ENCODE data around the gene VEPH1. TPM values are rescaled to one million over a fixed set of nuclear protein-coding genes. Genes with fewer than 3 reads are reported as not detected.

VEPH1 gene
- polyA plus RNA-seq, 1 donor (not counting 4 experiments of a cell fraction or from before 2014, with no cell fraction given), result 0.21 TPM

DNA sequence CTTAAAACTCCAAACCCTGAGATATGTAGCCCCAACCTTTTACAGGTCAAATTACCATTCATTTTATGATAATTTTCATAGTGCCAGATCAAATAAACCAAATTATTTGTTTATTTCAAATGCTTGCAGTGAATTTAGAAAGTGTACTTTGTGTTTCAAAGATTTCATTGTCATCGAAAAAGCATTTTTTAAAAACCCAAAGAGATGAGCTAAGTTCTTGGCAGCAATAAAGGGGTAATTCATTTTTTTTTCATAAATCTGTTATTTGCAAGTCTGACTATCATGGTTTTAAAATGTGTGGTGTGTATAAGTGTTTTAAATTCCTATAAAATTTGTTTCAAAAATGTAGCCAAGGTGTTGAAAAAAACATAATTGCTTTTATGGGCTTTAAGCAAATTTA lies 49.4 kb downstream of the VEPH1 start:
- no peak overlapping the region for H3K9ac ChIP-seq (ENCODE audit: control insufficient read depth, extremely low read depth, insufficient read depth, low read length)
- no peaks in the 10 kb centered on the region for H3K79me2 ChIP-seq (ENCODE audit: control insufficient read depth, insufficient read depth, low read length)
- no peaks in the 10 kb centered on the region for H4K20me1 ChIP-seq (ENCODE audit: control insufficient read depth, extremely low read depth, insufficient read depth, low read length)
- H3K27me3 ChIP-seq (ENCODE audit: control insufficient read depth, extremely low read depth, insufficient read depth, low read length), result no peaks in the 10 kb centered on the region
- no peak overlapping the region for H3K4me2 ChIP-seq (ENCODE audit: control insufficient read depth, extremely low read depth, insufficient read depth, low read depth, low read length)
- no peaks in the 10 kb centered on the region for H3K4me1 ChIP-seq (ENCODE audit: control insufficient read depth, extremely low read depth, insufficient read depth, low read length)
- no peak overlapping the region for H3K27ac ChIP-seq (ENCODE audit: control insufficient read depth, insufficient read depth, low read length)
- H3K9me3 ChIP-seq (ENCODE audit: control insufficient read depth, low read depth, low read length), result no peaks in the 10 kb centered on the region
- FAIRE-seq (no peak), DNase-seq (ENCODE audit: low read depth, low spot score) (no peak)
- no peak overlapping the region for H2AFZ ChIP-seq (ENCODE audit: control insufficient read depth, low read length)
- dilution Hi-C loops (cut with MboI; ENCODE audit: extremely low pct_ligation_motif_present, low sequenced_read_pairs), result no loop called here
- H3K9me1 ChIP-seq (ENCODE audit: control insufficient read depth, extremely low read depth, insufficient read depth, low read length), result no peaks in the 10 kb centered on the region
- H3K4me3 ChIP-seq (ENCODE audit: control insufficient read depth in 2 of 3, extremely low read depth in 1 of 3, insufficient read depth in 2 of 3, low read depth in 1 of 3, low read length in 3 of 3), result no peak overlapping the region
- no peaks in the 10 kb centered on the region for H3K36me3 ChIP-seq (ENCODE audit: control insufficient read depth in 2 of 2, extremely low read depth in 1 of 2, insufficient read depth in 2 of 2, low read length in 2 of 2)
- TF ChIP-seq EZH2 (IDR thresholded peaks at IDR 0.05; ENCODE audit: low read length), result no peak

DNA sequence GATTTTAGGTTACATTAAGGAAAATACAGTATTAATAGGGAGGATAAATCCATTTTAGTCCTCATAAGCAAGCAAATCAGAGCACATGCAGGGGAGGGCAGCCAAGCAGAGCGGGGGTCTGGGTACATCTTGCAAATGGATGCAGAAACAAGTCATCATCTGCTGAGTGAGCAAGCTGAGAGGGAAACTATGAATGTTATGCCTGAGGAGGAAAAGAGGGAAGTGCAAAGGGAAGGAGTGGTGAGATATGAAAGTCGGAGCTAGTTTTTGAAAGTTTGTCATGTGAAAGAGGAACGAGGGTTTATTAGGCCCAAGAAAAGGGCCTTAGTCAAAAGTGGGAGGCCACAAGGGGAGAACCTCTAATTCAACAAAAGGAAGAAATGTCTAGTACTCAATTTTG lies 51.1 kb downstream of the VEPH1 start:
- no peak overlapping the region for H3K9ac ChIP-seq (ENCODE audit: control insufficient read depth, extremely low read depth, insufficient read depth, low read length)
- no peaks in the 10 kb centered on the region for H3K79me2 ChIP-seq (ENCODE audit: control insufficient read depth, insufficient read depth, low read length)
- H3K9me1 ChIP-seq (ENCODE audit: control insufficient read depth, extremely low read depth, insufficient read depth, low read length), result no peaks in the 10 kb centered on the region
- H3K27ac ChIP-seq (ENCODE audit: control insufficient read depth, insufficient read depth, low read length), result no peak overlapping the region
- H3K9me3 ChIP-seq (ENCODE audit: control insufficient read depth, low read depth, low read length), result no peaks in the 10 kb centered on the region
- DNase-seq (ENCODE audit: low read depth, low spot score) (no peak), FAIRE-seq (no peak)
- no peak overlapping the region for H3K4me3 ChIP-seq (ENCODE audit: control insufficient read depth in 2 of 3, extremely low read depth in 1 of 3, insufficient read depth in 2 of 3, low read depth in 1 of 3, low read length in 3 of 3)
- H4K20me1 ChIP-seq (ENCODE audit: control insufficient read depth, extremely low read depth, insufficient read depth, low read length), result no peaks in the 10 kb centered on the region
- no peak overlapping the region for H3K4me2 ChIP-seq (ENCODE audit: control insufficient read depth, extremely low read depth, insufficient read depth, low read depth, low read length)
- H3K36me3 ChIP-seq (ENCODE audit: control insufficient read depth in 2 of 2, extremely low read depth in 1 of 2, insufficient read depth in 2 of 2, low read length in 2 of 2), result no peaks in the 10 kb centered on the region
- TF ChIP-seq EZH2 (IDR thresholded peaks at IDR 0.05; ENCODE audit: low read length) (no peak), CTCF (optimal IDR thresholded peaks at IDR 0.05 in 1 of 3, IDR thresholded peaks at IDR 0.05 in 1 of 3, conservative IDR thresholded peaks at IDR 0.05 in 1 of 3; ENCODE audit: extremely low read depth in 1 of 3, insufficient read depth in 2 of 3, low read length in 3 of 3) (no peak)
- no peaks in the 10 kb centered on the region for H3K27me3 ChIP-seq (ENCODE audit: control insufficient read depth, extremely low read depth, insufficient read depth, low read length)
- no peak overlapping the region for H2AFZ ChIP-seq (ENCODE audit: control insufficient read depth, low read length)
- no peaks in the 10 kb centered on the region for H3K4me1 ChIP-seq (ENCODE audit: control insufficient read depth, extremely low read depth, insufficient read depth, low read length)
- dilution Hi-C loops (cut with MboI; ENCODE audit: extremely low pct_ligation_motif_present, low sequenced_read_pairs), result no loop called here

DNA sequence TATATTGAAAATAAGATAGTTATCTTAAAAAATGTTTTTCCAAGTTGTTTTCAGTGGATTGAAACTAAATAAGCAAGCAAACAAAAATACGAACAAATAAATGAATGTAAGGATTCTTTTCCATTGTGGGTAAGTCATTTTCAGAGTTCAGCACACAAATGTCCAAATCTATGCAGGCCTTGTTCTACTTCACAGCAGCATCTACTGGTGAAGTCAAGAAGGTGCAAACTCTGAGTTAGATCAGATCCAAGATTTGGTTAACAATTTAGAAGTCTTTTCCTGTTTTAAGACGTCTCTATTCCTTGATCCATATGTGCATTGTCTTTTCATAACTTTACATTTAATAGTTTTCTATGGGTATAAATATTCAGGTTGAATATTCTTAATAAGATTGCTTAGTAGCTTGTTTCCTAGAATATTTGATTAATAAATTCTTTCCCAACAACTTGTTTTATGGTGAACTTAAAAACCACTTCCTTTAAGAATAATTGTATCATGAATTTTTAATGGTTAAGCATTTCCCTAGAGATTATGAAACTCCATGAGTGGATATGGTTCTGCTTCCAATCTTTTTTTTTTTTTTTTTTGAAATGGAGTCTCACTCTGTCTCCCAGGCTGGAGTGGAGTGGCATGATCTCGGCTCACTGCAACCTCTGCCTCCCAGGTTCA lies 56.1 kb downstream of the VEPH1 start:
- dilution Hi-C loops (cut with MboI; ENCODE audit: extremely low pct_ligation_motif_present, low sequenced_read_pairs), result no loop called here
- DNase-seq (ENCODE audit: low read depth, low spot score), result no peak

More for the DNA sequence above, 56.1 kb downstream of the VEPH1 start:
- peak; percentile 34 for FAIRE-seq
- Histone ChIP-seq H3K9me1 (ENCODE audit: control insufficient read depth, extremely low read depth, insufficient read depth, low read length) (no peaks in the 10 kb centered on the region), H3K27me3 (ENCODE audit: control insufficient read depth, extremely low read depth, insufficient read depth, low read length) (no peaks in the 10 kb centered on the region), H3K4me2 (ENCODE audit: control insufficient read depth, extremely low read depth, insufficient read depth, low read depth, low read length) (no peak overlapping the region), H3K4me3 (ENCODE audit: control insufficient read depth in 2 of 3, extremely low read depth in 1 of 3, insufficient read depth in 2 of 3, low read depth in 1 of 3, low read length in 3 of 3) (no peak overlapping the region), H3K36me3 (ENCODE audit: control insufficient read depth in 2 of 2, extremely low read depth in 1 of 2, insufficient read depth in 2 of 2, low read length in 2 of 2) (no peaks in the 10 kb centered on the region), H3K79me2 (ENCODE audit: control insufficient read depth, insufficient read depth, low read length) (no peaks in the 10 kb centered on the region), H2AFZ (ENCODE audit: control insufficient read depth, low read length) (no peak overlapping the region), H3K9me3 (ENCODE audit: control insufficient read depth, low read depth, low read length) (no peaks in the 10 kb centered on the region), H3K9ac (ENCODE audit: control insufficient read depth, extremely low read depth, insufficient read depth, low read length) (no peak overlapping the region), H3K27ac (ENCODE audit: control insufficient read depth, insufficient read depth, low read length) (no peak overlapping the region), H3K4me1 (ENCODE audit: control insufficient read depth, extremely low read depth, insufficient read depth, low read length) (no peaks in the 10 kb centered on the region), H4K20me1 (ENCODE audit: control insufficient read depth, extremely low read depth, insufficient read depth, low read length) (no peaks in the 10 kb centered on the region)
- TF ChIP-seq CTCF (optimal IDR thresholded peaks at IDR 0.05 in 1 of 3, IDR thresholded peaks at IDR 0.05 in 1 of 3, conservative IDR thresholded peaks at IDR 0.05 in 1 of 3; ENCODE audit: extremely low read depth in 1 of 3, insufficient read depth in 2 of 3, low read length in 3 of 3) (peak; percentile 40 to 75 (median 69)), EZH2 (IDR thresholded peaks at IDR 0.05; ENCODE audit: low read length) (no peak)
